ENCODE data around the gene USHBP1.

Gene USHBP1

GRCh38 chr19:17229890-17230289 lies 34.7 kb downstream of the USHBP1 start:
- peaks cover 28% of the 10 kb centered on the region; the same call in 1 of the 2 replicates for H3K36me3 ChIP-seq (ENCODE audit: insufficient read depth, low read length)
- H3K4me2 ChIP-seq (ENCODE audit: low read length): no peak overlapping the region
- H3K79me2 ChIP-seq (ENCODE audit: insufficient read depth, low read length): peaks cover 4% of the 10 kb centered on the region; the same call in 1 of the 2 replicates

GRCh38 chr19:17227798-17228367 lies 36.7 kb downstream of the USHBP1 start:
- no peaks in the 10 kb centered on the region for H3F3A ChIP-seq (ENCODE audit: insufficient read depth, low read length)
- no peak for TF ChIP-seq CTCF (IDR thresholded peaks at IDR 0.05; ENCODE audit: low read length)
- no peak for TF ChIP-seq EZH2 (IDR thresholded peaks at IDR 0.05; ENCODE audit: borderline replicate concordance, low read length)
- H3K27ac ChIP-seq (ENCODE audit: low read depth, low read length, poor library complexity, severe bottlenecking): no peak overlapping the region
- no peaks in the 10 kb centered on the region for H3K9me3 ChIP-seq (ENCODE audit: low read length)
- peaks cover 21% of the 10 kb centered on the region for H3K4me1 ChIP-seq (ENCODE audit: insufficient read depth, low read length, severe bottlenecking)
- no peak overlapping the region for H3K9ac ChIP-seq (ENCODE audit: low read length)
- no peak overlapping the region; the same call in 1 of the 2 replicates for H3K4me2 ChIP-seq (ENCODE audit: low read length)
- peak overlapping the region; percentile 26 for H3K4me3 ChIP-seq (ENCODE audit: low read depth, low read length, poor library complexity, severe bottlenecking)
- no peaks in the 10 kb centered on the region for H3K27me3 ChIP-seq (ENCODE audit: insufficient read depth, low read length)
- no peaks in the 10 kb centered on the region for H3K79me2 ChIP-seq (ENCODE audit: insufficient read depth, low read length)
- H3K36me3 ChIP-seq (ENCODE audit: insufficient read depth, low read length): peaks cover 27% of the 10 kb centered on the region; the same call in 1 of the 2 replicates
- H4K20me1 ChIP-seq (ENCODE audit: insufficient read depth, low read length): no peaks in the 10 kb centered on the region
- no peaks in the 10 kb centered on the region for H3K9me2 ChIP-seq (ENCODE audit: low read depth, low read length)
- H2AFZ ChIP-seq (ENCODE audit: low read length): no peak overlapping the region

More at GRCh38 chr19:17229890-17230289, 34.7 kb downstream of the USHBP1 start:
- Histone ChIP-seq H3K4me1 (ENCODE audit: insufficient read depth, low read length, severe bottlenecking) (peaks cover 29% of the 10 kb centered on the region), H3K9me3 (ENCODE audit: low read length) (no peaks in the 10 kb centered on the region), H2AFZ (ENCODE audit: low read length) (no peak overlapping the region), H3F3A (ENCODE audit: insufficient read depth, low read length) (no peaks in the 10 kb centered on the region), H3K27ac (ENCODE audit: low read depth, low read length, poor library complexity, severe bottlenecking) (no peak overlapping the region), H3K9ac (ENCODE audit: low read length) (no peak overlapping the region), H3K27me3 (ENCODE audit: insufficient read depth, low read length) (no peaks in the 10 kb centered on the region), H3K4me3 (ENCODE audit: low read depth, low read length, poor library complexity, severe bottlenecking) (no peak overlapping the region), H3K9me2 (ENCODE audit: low read depth, low read length) (no peaks in the 10 kb centered on the region), H4K20me1 (ENCODE audit: insufficient read depth, low read length) (no peaks in the 10 kb centered on the region)
- TF ChIP-seq CTCF (IDR thresholded peaks at IDR 0.05; ENCODE audit: low read length): no peak

DNA sequence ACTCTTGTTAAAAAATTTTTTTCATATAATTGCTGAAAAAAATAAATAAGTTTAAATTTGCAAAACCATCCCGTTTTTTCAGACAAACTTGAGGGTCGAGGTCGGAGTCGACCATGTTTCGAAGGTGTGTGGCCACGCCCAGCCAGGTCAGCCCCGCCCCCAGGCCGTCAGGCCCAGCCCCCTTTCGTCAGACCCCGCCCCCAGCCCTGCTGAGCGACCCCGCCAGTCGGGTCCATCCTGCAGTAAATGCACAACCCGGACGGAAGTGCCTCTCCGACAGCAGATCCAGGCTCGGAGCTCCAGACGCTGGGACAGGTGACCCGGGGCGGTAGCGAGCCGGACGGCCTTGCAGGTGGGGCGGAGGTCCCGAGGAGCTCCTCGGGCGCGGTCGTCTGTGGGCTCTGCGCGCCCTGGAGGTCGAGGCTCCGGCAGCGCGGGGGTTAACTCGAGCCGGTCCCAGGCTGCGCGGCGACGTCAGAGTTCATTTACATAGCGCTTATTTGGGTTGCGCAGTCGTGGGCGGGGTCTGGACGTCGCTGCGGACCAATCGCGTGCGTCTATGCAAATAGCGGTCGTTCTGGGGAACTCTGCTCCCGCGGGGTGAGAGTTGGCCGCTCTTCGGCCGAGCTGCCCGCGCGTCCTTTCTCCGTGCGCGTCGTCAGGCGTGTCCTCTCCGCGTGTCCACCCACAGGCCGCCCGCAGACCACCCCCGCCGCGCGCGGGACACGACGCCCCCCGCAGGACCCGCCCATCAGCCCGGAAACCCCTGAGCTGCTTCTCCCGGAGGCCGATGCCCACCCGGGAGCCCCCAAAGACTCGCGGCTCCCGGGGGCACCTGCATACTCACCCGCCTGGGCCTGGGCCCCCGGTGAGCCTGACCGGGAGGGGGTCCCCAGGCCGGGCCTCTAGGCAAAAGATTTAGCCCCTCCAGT lies 38.3 kb downstream of the USHBP1 start, which contains the start of gene OCEL1:
Gene OCEL1 (plus strand): TSS at position 225 of the 932 bp plus-strand sequence. CDS start 22 bp downstream, at position 247.
- Histone ChIP-seq H3F3A (ENCODE audit: insufficient read depth, low read length) (no peaks in the 10 kb centered on the region), H4K20me1 (ENCODE audit: insufficient read depth, low read length) (no peaks in the 10 kb centered on the region), H3K27ac (ENCODE audit: low read depth, low read length, poor library complexity, severe bottlenecking) (peak within 1 kb of the TSS; percentile 72)

More for the DNA sequence above, 38.3 kb downstream of the USHBP1 start, which contains the start of gene OCEL1:
- no peaks in the 10 kb centered on the region for H3K9me3 ChIP-seq (ENCODE audit: low read length)
- TF ChIP-seq EZH2 (IDR thresholded peaks at IDR 0.05; ENCODE audit: borderline replicate concordance, low read length): no peak
- no peak; the same call in 1 of the 2 replicates for TF ChIP-seq CTCF (IDR thresholded peaks at IDR 0.05; ENCODE audit: low read length)
- peak within 1 kb of the TSS; percentile 87 for H3K9ac ChIP-seq (ENCODE audit: low read length)
- H3K79me2 ChIP-seq (ENCODE audit: insufficient read depth, low read length): no peaks in the 10 kb centered on the region
- no peaks in the 10 kb centered on the region for H3K27me3 ChIP-seq (ENCODE audit: insufficient read depth, low read length)
- H3K4me3 ChIP-seq (ENCODE audit: low read depth, low read length, poor library complexity, severe bottlenecking): peak within 1 kb of the TSS; percentile 82
- H2AFZ ChIP-seq (ENCODE audit: low read length): peak within 1 kb of the TSS; percentile 75
- peaks cover 21% of the 10 kb centered on the region for H3K4me1 ChIP-seq (ENCODE audit: insufficient read depth, low read length, severe bottlenecking)
- H3K4me2 ChIP-seq (ENCODE audit: low read length): peak within 1 kb of the TSS; percentile 89
- no peaks in the 10 kb centered on the region for H3K9me2 ChIP-seq (ENCODE audit: low read depth, low read length)
- peaks cover 14% of the 10 kb centered on the region; the same call in 1 of the 2 replicates for H3K36me3 ChIP-seq (ENCODE audit: insufficient read depth, low read length)

Measured in OCI-LY1 (cell line).